ENCODE data around the gene RXFP4. TPM values are rescaled to one million over a fixed set of nuclear protein-coding genes. Genes with fewer than 3 reads are reported as not detected.
"Not testable (repeated sequence)": the region's sequence is repeated elsewhere in the genome, so short reads cannot be mapped to it uniquely, and the experiment has no call there.

RXFP4 gene
- total RNA-seq = 0.14 TPM in 2 replicates

- intact Hi-C loops (cut with micrococcal nuclease) = no loop called here
Observed at GRCh38 chr1:155940993-155941844, at the start of gene RXFP4. Gene RXFP4, plus strand, starts transcription at chr1:155941638. Its CDS starts 72 bp downstream, at chr1:155941710.

- intact Hi-C loops (cut with micrococcal nuclease) = no loop called here
Observed at GRCh38 chr1:155892796-155893195, 48.6 kb upstream of the RXFP4 start.

DNA sequence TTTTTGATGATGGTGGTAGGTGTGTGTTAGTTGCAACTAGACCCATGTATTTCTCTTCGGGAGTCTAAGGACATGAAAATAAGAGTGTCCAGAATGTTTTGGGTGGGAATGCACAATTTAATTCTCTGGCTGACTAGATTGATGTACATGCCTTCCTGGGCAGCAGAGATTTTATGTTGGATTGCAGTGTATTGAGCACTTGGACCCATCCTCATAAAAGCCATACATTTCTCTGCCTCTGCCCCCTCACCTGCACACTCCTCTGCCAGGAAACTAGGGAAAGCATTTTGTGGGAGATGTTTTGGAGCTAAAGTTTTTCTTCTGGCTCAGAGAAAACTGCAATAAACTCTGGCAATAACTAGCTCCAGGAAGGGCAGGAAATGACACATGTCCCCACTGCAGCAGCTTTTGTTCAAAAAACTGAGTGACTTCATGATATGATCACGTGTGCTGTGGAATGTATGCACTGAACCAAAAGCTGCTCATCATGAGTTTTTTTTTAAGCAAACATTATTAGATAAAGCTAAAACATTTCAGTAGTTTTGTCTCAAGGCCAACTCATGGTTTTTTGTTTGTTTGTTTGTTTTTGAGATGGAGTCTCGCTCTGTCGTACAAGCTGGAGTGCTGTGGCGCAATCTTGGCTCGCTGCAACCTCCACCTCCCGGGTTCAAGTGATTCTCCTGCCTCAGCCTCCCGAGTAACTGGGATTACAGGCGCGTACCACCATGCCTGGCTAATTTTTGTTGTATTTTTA lies 47.9 kb upstream of the RXFP4 start:
- intact Hi-C loops (cut with micrococcal nuclease) = no loop called here

DNA sequence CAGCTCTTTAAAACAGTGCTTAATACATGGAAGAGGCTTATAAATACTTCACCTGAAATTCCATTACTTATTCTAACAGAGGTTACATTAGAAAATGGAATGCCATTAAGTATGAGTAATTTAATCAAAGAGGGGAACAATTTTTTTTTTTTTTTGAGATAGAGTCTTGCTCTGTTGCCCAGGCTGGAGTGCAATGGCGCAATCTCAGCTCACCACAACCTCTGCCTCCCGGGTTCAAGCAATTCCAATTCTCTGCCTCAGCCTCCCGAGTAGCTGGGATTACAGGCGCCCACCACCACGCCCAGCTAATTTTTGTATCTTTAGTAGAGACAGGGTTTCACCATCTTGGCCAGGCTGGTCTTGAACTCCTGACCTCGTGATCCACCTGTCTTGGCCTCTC lies 45.8 kb upstream of the RXFP4 start:
- intact Hi-C loops (cut with micrococcal nuclease) = not testable (repeated sequence)

DNA sequence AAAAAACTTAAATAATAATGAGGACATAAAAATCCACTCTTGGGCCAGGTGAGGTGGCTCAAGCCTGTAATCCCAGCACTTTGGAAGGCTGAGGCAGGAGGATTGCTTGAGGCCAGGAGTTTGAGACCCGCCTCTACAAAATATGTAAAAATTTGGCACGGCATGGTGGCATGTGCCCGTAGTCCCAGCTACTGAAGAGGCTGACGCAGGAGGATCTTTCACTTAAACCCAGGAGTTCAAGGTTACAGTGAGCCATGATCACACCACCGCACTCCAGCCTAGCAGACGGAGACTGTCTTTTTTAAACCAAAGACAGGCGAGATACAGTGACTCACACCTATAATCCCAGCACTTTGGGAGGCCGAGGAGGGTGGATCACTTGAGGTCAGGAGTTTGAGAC lies 45.0 kb upstream of the RXFP4 start:
- intact Hi-C loops (cut with micrococcal nuclease) = not testable (repeated sequence)

DNA sequence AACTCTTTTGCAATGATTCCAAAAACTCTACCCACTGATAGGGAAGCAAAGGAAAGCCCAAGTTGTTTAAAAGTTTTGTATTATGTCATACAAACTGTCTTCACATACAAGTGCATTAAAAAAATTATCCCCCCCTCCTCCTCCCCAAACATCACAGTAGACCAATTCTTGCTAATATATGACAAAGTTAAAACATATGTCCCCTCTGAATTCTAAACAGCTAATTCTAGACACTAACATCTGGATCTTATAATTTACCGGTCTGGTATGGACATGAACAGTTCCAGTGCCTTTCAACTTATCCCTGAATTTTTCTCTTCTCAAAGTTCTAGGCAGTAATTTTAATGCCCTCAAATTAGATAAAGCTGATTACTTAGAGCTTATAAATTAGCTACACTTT lies 43.7 kb upstream of the RXFP4 start:
- intact Hi-C loops (cut with micrococcal nuclease) = no loop called here

DNA sequence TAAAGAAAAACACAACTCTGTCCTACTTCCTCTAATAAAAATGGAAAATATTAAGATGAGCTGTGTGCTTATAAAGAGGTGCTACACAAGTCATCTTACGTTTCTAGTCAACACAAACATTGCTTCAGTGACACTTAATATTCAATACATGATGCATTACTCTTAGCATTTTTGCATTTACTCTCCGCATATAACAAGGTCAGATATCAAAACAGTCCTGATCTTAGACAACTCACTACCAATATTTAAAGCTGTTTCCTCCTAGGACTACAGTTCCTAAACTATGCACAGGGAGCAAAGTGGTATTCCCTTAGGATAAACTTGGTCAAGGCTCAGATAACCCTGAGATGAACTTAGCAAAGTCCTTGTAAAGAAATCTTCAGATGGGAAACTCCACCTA lies 42.5 kb upstream of the RXFP4 start:
- intact Hi-C loops (cut with micrococcal nuclease) = no loop called here

- intact Hi-C loops (cut with micrococcal nuclease) = no loop called here
Observed at GRCh38 chr1:155899683-155900082, 41.8 kb upstream of the RXFP4 start.

DNA sequence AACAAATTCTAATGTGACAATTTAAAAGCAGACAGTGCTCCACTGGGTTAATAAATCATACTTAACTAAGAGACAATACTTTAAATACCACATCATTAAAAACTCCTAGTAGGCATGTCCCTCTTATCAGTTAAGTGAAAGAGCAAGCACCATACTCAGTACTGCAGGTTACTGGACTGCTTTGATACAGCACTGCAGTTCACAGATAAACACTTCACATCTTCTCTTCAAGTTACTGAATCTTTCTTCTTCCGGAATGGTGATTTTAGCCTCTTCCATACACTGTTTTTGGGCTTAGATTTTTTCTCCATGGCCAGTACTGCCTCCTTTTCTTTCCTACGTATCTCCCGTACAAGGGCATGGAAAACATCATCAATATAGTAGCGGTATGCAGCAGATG lies 41.3 kb upstream of the RXFP4 start:
- intact Hi-C loops (cut with micrococcal nuclease) = no loop called here

- intact Hi-C loops (cut with micrococcal nuclease) = no loop called here
Observed at GRCh38 chr1:155904261-155904660, 37.2 kb upstream of the RXFP4 start.

DNA sequence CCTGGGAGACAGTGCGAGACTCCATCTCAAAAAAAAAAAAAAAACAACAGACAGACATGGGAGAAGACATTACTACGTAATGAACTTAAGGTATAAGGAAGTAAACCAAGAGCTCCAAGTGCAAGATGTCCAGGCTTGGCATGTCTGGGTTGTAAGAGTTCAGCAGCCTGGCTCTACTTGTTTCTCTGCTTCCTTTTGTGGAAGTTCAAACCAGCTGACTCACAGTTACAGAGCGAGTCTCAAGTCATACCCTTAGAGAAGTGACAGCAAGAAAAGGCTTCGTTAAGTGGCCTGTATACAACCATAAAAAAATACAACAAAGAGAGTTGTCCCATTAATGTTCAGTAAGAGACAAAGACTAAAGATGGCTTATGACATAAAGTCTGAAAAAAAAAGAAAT lies 31.5 kb upstream of the RXFP4 start:
- intact Hi-C loops (cut with micrococcal nuclease) = no loop called here

DNA sequence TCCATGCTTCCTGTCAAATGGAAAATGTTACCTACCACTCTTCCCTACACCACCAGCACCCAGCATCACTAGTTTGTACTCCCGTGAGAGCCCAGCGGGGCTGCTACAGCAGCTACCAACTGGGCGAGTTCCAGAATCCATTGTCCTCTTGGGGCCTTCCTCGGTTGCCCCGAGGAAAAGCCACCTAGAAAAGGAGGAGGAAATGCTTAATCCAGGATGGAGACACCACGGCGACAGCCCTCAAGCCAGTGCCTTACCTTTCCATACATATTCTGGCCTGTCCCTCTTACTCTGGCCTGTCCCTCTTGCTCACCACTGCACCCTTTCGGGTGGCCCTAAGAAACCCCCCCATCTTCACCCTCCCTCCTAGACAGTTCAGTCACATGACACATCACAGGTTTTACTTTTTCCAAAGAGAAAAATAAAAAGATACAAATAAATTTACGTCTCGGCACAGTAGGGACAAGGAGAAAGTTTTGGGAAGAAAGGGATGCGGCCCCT lies 30.8 kb upstream of the RXFP4 start:
- intact Hi-C loops (cut with micrococcal nuclease) = loop anchor here (1.0 kb wide), 2 partner anchors 24 to 51 kb away; partner anchors contain the start of genes KHDC4 and SYT11

- intact Hi-C loops (cut with micrococcal nuclease) = loop anchor here (1.0 kb wide), 2 partner anchors 23 to 52 kb away; partner anchors contain the start of genes KHDC4 and SYT11
Observed at GRCh38 chr1:155911156-155912055, 30.0 kb upstream of the RXFP4 start, which contains the start of gene RIT1. Gene RIT1, minus strand, starts transcription at chr1:155911349. Its CDS starts 588 bp downstream, at chr1:155910761.

GRCh38 chr1:155912056-155912536 lies 29.3 kb upstream of the RXFP4 start:
- intact Hi-C loops (cut with micrococcal nuclease) = no loop called here

- intact Hi-C loops (cut with micrococcal nuclease) = no loop called here
Observed at GRCh38 chr1:155913969-155914757, 27.3 kb upstream of the RXFP4 start.

- intact Hi-C loops (cut with micrococcal nuclease) = no loop called here
Observed at GRCh38 chr1:155918660-155919059, 22.8 kb upstream of the RXFP4 start.

DNA sequence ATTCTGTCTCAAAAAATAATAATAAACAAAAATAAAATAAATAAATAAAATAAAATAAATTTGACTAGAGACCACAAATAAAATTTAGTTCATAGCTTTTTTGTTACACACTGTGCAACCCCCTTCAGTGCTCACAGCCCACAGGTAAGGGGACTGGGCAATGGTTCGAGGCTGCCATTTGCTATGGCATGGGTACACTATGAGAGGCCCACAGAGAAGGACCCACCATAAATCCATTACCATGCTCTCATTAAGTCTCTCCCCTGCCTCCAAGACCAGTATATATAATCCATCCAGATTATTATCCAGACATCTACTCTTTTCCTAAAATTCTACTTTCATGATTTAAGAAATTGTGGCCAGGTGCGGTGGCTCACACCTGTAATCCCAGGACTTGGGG lies 21.6 kb upstream of the RXFP4 start:
- intact Hi-C loops (cut with micrococcal nuclease) = no loop called here

GRCh38 chr1:155920717-155921116 lies 20.7 kb upstream of the RXFP4 start:
- intact Hi-C loops (cut with micrococcal nuclease) = no loop called here

DNA sequence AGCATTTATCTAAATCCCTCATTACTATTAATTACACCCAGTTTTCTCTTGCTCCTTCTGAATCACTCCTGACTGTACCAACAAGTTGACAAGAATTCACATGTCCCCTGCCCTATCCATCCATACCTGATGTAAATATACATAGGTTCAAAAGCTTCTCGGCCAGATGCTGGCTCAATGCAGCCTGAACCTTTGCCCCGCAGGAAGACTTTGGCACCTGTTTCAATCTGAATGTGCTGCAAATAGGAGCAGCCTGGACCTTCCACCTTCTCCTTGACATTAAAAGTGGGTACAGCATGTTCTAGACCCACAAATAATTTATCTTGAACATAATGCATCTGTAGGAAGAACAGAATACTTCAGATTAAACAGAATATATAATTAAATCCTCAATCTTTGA lies 15.9 kb upstream of the RXFP4 start:
- intact Hi-C loops (cut with micrococcal nuclease) = no loop called here

GRCh38 chr1:155929057-155929456 lies 12.4 kb upstream of the RXFP4 start:
- intact Hi-C loops (cut with micrococcal nuclease) = no loop called here
